Brain microvascular endothelial cell (primary cell): ENCODE results near the gene GSN.

Experiments used
- DNase-seq: peaks from one replicate; pipeline ENCODE4 v3.0.0-alpha.2; 2020
- H3K27ac ChIP-seq: fragments of 250-450 bp; sonication (Bioruptor Pico); 2 replicates; pipeline ENCODE4 v1.5.1; 2020; ENCODE audit warnings: mild to moderate bottlenecking, moderate library complexity
- H3K27me3 ChIP-seq: fragments of 250-450 bp; sonication (Bioruptor Pico); replicated peaks from 2 replicates; pipeline ENCODE4 v1.5.1; 2020; ENCODE audit warnings: mild to moderate bottlenecking
- H3K36me3 ChIP-seq: fragments of 250-450 bp; sonication (Bioruptor Pico); replicated peaks from 2 replicates; pipeline ENCODE4 v1.5.1; 2020; ENCODE audit warnings: mild to moderate bottlenecking
- H3K4me3 ChIP-seq: 2 replicates; pipeline ENCODE4 v1.5.1; 2011; ENCODE audit warnings: low read depth, mild to moderate bottlenecking, control low read depth, low read length, moderate library complexity
- CTCF ChIP-seq: IDR thresholded peaks from 2 replicates; pipeline ENCODE4 v1.5.1; 2011; ENCODE audit warnings: low read depth, mild to moderate bottlenecking, moderate library complexity, low read length, control low read depth, inconsistent platforms; ENCODE audit errors: missing control alignments
- in situ Hi-C: cut with HindIII; loops from 2 replicates; pipeline ENCODE4 v1.10.0; 2017; ENCODE audit warnings: low sequenced_read_pairs, low pct_ligation_motif_present

GSN gene

GRCh38 chr9:121272401-121272948, 4.5 kb downstream of the GSN start:
- H3K27ac ChIP-seq, result peak overlapping the region; percentile 8
- H3K27me3 ChIP-seq, result no peaks in the 10 kb centered on the region
- in situ Hi-C loops, result no loop called here
- no peak for DNase-seq
- no peak overlapping the region for H3K4me3 ChIP-seq
- no peak for TF ChIP-seq CTCF
- no peaks in the 10 kb centered on the region for H3K36me3 ChIP-seq

DNA sequence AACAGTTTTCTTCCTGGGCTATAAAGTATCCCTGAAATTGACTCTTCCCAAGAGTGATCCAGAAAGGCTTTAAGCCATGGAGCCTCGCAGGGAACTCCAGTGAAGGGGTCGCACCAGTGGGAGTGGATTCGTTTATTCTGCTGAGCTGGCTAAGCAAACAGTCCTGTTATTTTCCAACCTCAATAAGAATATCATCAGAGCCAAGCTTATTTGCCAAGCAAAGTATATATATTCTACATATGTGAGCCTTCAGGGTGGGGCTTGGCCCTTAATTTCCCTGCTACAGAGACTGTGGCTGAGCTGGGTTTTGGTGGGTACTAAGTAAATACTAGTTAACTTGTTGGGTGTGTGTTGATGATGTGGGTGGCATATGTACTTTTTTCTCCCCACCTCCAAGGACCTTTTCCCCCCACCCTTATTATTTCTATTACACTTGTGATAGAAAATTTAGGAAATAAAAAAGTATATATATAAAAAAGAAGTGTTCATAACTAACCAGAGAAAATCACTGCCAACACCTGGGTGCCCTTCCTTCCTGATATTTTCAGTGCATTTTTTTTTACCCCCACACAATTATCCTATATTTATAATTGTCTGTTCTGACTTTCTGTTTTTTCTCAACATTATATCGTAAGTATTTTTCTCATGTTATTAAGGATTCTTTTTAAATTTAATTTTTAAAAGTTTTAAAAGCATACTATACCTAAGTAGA, 5.3 kb downstream of the GSN start:
- no peak overlapping the region for H3K27ac ChIP-seq

DNA sequence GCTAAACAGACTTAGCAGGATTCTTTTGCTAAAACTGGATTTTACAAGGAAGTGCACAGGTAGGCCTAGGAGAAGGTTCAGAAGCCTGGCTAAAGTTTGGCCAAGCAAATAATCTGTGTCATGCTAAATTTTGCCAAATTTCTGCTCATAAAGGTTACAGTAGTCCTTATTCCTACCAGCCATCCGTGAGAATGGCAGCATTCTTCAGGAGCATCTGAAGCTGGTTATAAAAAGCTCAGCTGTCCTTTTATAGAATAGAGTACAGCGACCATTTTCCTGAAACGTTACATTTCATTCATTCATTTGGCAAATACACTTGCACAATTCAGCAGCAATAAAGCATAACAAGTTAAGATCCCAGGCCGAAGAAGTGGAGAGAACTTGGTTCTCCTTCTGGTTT, 6.9 kb downstream of the GSN start:
- in situ Hi-C loops, result no loop called here
- H3K27ac ChIP-seq, result no peak overlapping the region
- DNase-seq, result no peak

More for the DNA sequence above, 5.3 kb downstream of the GSN start:
- no peak for DNase-seq
- Histone ChIP-seq H3K36me3 (no peaks in the 10 kb centered on the region), H3K4me3 (no peak overlapping the region), H3K27me3 (no peaks in the 10 kb centered on the region)
- TF ChIP-seq CTCF, result no peak
- in situ Hi-C loops, result no loop called here

DNA sequence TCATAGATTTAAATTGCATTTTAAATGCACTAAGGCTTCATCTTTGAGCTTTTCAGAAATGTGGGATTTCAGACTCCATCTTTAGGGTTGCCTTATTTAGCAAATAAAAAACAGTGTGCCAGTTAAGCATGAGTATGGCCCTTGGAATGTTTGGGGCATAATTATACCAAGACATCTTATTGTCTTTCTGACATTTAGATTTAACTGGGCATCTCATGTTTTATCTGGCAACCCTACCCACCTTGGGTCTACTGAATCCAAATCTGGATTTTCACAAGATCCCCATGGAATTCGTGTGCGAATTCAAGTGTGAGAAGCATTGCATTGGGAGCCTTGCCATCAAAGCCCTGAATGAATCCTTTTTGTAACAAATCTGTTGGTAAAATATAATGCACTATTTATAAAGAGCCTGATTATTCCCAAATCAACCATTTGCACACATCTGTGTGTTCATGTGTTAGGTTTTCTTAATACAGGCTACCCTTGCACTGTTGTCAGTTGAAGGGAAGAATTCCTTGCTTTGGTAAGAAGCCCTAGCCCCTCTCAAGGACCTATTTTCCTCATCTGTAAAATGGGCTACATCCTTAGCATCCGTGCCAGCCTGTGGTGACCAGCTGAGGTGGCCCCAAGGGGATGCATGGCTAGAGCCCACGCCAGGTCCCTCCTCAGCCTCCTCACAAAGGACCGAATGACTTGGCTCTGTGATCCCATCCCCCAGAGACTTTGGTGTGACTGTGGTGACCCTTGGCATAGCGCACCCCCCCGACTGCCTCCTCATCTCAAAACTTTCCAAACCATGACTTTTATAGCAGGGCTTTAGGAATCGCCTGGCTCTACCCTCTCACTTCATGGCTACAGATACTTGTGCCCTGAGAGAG, 8.1 kb downstream of the GSN start:
- no peak overlapping the region for H3K27ac ChIP-seq
- TF ChIP-seq CTCF, result no peak
- no peak overlapping the region for H3K4me3 ChIP-seq
- H3K36me3 ChIP-seq, result no peaks in the 10 kb centered on the region
- no peaks in the 10 kb centered on the region for H3K27me3 ChIP-seq
- in situ Hi-C loops, result no loop called here
- DNase-seq, result no peak

More for the DNA sequence above, 6.9 kb downstream of the GSN start:
- Histone ChIP-seq H3K27me3 (no peaks in the 10 kb centered on the region), H3K36me3 (no peaks in the 10 kb centered on the region), H3K4me3 (no peak overlapping the region)
- no peak for TF ChIP-seq CTCF

- no peak overlapping the region for H3K4me3 ChIP-seq
- no peak for TF ChIP-seq CTCF
- no peak for DNase-seq
- H3K27ac ChIP-seq, result peak overlapping the region; percentile 82
- H3K27me3 ChIP-seq, result no peaks in the 10 kb centered on the region
- in situ Hi-C loops, result no loop called here
- peaks cover 2% of the 10 kb centered on the region for H3K36me3 ChIP-seq
Observed at GRCh38 chr9:121277026-121277425, 9.1 kb downstream of the GSN start.
